Measurements from ENCODE around the gene DIAPH3. TPM values are rescaled to one million over a fixed set of nuclear protein-coding genes. Genes with fewer than 3 reads are reported as not detected.

The DIAPH3 gene
- total and polyA plus RNA-seq, 4 donors = 0.35 to 6.7 (median 1.1) TPM

- no peaks in the 10 kb centered on the region for H3K27me3 ChIP-seq (ENCODE audit: control insufficient read depth in 3 of 3, insufficient read depth in 3 of 3, low read length in 2 of 3)
- H3K4me3 ChIP-seq = no peak overlapping the region
- H3K9me3 ChIP-seq (ENCODE audit: control insufficient read depth in 4 of 4, insufficient read depth in 3 of 4, low read length in 3 of 4) = peaks cover 0 to 5% (median under 1%) of the 10 kb centered on the region in 4 donors
- no peaks in the 10 kb centered on the region for H3K4me1 ChIP-seq (ENCODE audit: control insufficient read depth in 5 of 5, insufficient read depth in 5 of 5, low read length in 5 of 5)
- WGBS, 2 donors = 47 to 61% methylated on average over 4 of the region's 4 CpGs
- DNase-seq (no peak), ATAC-seq (ENCODE audit: insufficient read depth, low FRiP score) (no peak)
- H3K27ac ChIP-seq (ENCODE audit: low read depth in 1 of 2, low read length in 1 of 2) = no peak overlapping the region
- no peaks in the 10 kb centered on the region for H3K36me3 ChIP-seq (ENCODE audit: control insufficient read depth in 4 of 4, insufficient read depth in 4 of 4, low read length in 4 of 4)
- TF ChIP-seq, protein P1, sequence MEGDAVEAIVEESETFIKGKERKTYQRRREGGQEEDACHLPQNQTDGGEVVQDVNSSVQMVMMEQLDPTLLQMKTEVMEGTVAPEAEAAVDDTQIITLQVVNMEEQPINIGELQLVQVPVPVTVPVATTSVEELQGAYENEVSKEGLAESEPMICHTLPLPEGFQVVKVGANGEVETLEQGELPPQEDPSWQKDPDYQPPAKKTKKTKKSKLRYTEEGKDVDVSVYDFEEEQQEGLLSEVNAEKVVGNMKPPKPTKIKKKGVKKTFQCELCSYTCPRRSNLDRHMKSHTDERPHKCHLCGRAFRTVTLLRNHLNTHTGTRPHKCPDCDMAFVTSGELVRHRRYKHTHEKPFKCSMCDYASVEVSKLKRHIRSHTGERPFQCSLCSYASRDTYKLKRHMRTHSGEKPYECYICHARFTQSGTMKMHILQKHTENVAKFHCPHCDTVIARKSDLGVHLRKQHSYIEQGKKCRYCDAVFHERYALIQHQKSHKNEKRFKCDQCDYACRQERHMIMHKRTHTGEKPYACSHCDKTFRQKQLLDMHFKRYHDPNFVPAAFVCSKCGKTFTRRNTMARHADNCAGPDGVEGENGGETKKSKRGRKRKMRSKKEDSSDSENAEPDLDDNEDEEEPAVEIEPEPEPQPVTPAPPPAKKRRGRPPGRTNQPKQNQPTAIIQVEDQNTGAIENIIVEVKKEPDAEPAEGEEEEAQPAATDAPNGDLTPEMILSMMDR (IDR thresholded peaks at IDR 0.05; ENCODE audit: control extremely low read depth, extremely low read depth) = no peak
- H3K9ac ChIP-seq (ENCODE audit: insufficient read depth in 1 of 2, low read length in 2 of 2) = no peak overlapping the region
Measured at GRCh38 chr13:59623206-59623915, 540.4 kb downstream of the DIAPH3 start.

DNA sequence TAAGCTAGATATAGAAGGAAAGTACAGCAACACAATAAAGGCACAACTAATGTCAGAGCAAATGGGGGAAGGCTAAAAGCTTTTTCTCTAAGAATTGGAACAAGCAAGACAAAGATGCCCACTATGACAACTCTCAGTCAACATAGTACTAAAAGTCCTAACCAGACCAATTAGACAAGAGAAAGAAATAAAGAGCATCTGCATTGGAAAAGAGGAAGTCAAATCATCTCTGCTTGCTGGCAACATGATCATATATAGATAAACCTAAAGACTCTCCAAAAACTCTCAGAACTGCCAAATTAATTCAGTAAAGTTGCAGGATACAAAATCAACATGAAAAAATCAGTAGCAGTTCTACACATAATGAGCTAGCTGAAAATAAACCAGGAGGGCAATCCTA, 542.0 kb downstream of the DIAPH3 start:
- Histone ChIP-seq H3K36me3 (ENCODE audit: control insufficient read depth in 4 of 4, insufficient read depth in 4 of 4, low read length in 4 of 4) (no peaks in the 10 kb centered on the region), H3K9me3 (ENCODE audit: control insufficient read depth in 4 of 4, insufficient read depth in 3 of 4, low read length in 3 of 4) (peaks cover 0 to 10% (median 2%) of the 10 kb centered on the region in 4 donors), H3K4me3 (no peak overlapping the region), H3K4me1 (ENCODE audit: control insufficient read depth in 5 of 5, insufficient read depth in 5 of 5, low read length in 5 of 5) (no peaks in the 10 kb centered on the region), H3K9ac (ENCODE audit: insufficient read depth in 1 of 2, low read length in 2 of 2) (no peak overlapping the region), H3K27ac (ENCODE audit: low read depth in 1 of 2, low read length in 1 of 2) (no peak overlapping the region), H3K27me3 (ENCODE audit: control insufficient read depth in 3 of 3, insufficient read depth in 3 of 3, low read length in 2 of 3) (no peaks in the 10 kb centered on the region)
- no peak for ATAC-seq (ENCODE audit: insufficient read depth, low FRiP score)
- TF ChIP-seq, protein P1 (IDR thresholded peaks at IDR 0.05; ENCODE audit: control extremely low read depth, extremely low read depth) = no peak
- no peak for DNase-seq

Small RNAs within 50 kb of the gene (small RNA-seq; reads per million reads assigned to genes)
- gene RN7SL375P (ENCODE audit: low replicate concordance) (not detected), gene RNY4P28 (ENCODE audit: low replicate concordance) (0.13 reads per million)

Other genes starting within 250 kb of the DIAPH3 start
- gene TDRD3, start 233.3 kb upstream of the DIAPH3 start, total RNA-seq = 10 to 100 TPM; 25.4 to 56.7 TPM
- 10 to 100 TPM in 1 of 2 donors, 1 to 10 TPM in 1; 6.5 to 13.4 TPM for gene TDRD3, start 233.3 kb upstream of the DIAPH3 start, polyA plus RNA-seq